H1 (cell line): ENCODE data around the gene GPS1. TPM values are rescaled to one million over a fixed set of nuclear protein-coding genes. Genes with fewer than 3 reads are reported as not detected.

Experiments used
- CBX5 ChIP-seq: fragments of 300-800, 300-1000 bp; sonication (generic); IDR thresholded peaks from 2 replicates; pipeline ENCODE4 v1.7.1; 2016; ENCODE audit warnings: antibody characterized with exemption, low read length, low read depth
- EGR1 ChIP-seq: IDR thresholded peaks from 2 replicates; pipeline ENCODE4 v1.6.1; 2011; ENCODE audit warnings: low read depth, low read length, borderline replicate concordance
- HDAC2 ChIP-seq, 2 experiments: fragments of 300-600 bp in 1 of 2; sonication (generic) in 1 of 2; IDR thresholded peaks; 2 replicates each; pipeline ENCODE4 v1.6.1; 2011 to 2012; ENCODE audit warnings: low read depth in 2 of 2, low read length in 2 of 2, mild to moderate bottlenecking in 2 of 2, moderate library complexity in 2 of 2, borderline replicate concordance in 1 of 2, inconsistent platforms in 1 of 2
- SP4 ChIP-seq: IDR thresholded peaks from 2 replicates; pipeline ENCODE4 v1.6.1; 2012; ENCODE audit warnings: low read length, inconsistent platforms
- SUZ12 ChIP-seq: fragments of 200-600 bp; sonication (generic); IDR thresholded peaks from 2 replicates; pipeline ENCODE4 v1.6.1; 2012; ENCODE audit warnings: mild to moderate bottlenecking, inconsistent platforms, low read length, moderate library complexity, mixed read lengths
- polyA plus RNA-seq, 7 experiments: library from polyadenylated mRNA; depleted of rRNA in 3 of 7; stranded (reverse) in 5 of 7; unstranded in 2 of 7; fragments of >200 nt in 5 of 7; fragments of 200-250 nt in 2 of 7; gene quantifications; 1 replicate in 5 of 7; 2 replicates in 1 of 7; 4 replicates in 1 of 7; pipeline versions ENCODE4 v1.2.1 to v1.2.3, GENCODE V29; 2011 to 2013; ENCODE audit warnings: missing spikeins in 2 of 7, mixed read lengths in 2 of 7
- total RNA-seq: library from RNA; stranded (reverse); fragmentation: NEBNext Ultra II Directional; extraction: Animal tissue kit (Norgen Biotek cat#: 25700); gene quantifications from 2 replicates; pipeline ENCODE4 v1.2.1, GENCODE V29; 2021

Gene GPS1
- total and polyA plus RNA-seq, 2 of the 8 experiments (the other 6 are each of a cell fraction or from before 2014, with no cell fraction given) = 153 to 277 TPM

DNA sequence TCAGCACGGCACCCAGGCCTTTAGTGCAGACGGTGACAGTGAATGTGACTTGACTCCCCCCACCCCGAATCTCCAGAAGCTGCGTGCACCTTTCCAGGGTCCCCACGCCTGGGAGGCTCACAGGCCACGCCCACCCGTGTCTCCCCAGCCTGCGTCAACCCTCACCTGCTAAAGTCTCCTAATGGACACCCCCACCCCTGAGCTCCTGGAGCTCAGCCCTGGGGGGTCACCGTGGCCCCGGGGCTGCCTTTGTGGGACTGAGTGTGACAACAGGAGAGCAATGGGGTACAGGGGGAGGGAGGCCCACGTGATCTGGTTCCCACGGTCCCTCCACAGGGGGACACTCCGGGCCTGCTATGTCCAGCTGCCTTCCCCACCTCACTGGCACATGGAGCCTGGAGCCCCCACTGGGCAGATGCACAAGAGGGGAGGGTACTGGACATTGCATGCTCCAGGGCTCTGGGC, 53.8 kb downstream of the GPS1 start (continued):
- TF ChIP-seq EGR1 = no peak
- no peak for TF ChIP-seq HDAC2 (IDR thresholded peaks at IDR 0.05; ENCODE audit: borderline replicate concordance in 1 of 2, low read depth in 2 of 2, low read length in 2 of 2)
- TF ChIP-seq SP4 = no peak
- no peak for TF ChIP-seq CBX5
- no peak for TF ChIP-seq SUZ12
